Measurements from ENCODE around the gene BCL7C. TPM values are rescaled to one million over a fixed set of nuclear protein-coding genes. Genes with fewer than 3 reads are reported as not detected.

Gene BCL7C
- total and polyA plus RNA-seq, 3 donors from 2014 or later: 40.2 to 57.4 (median 49.6) TPM

GRCh38 chr16:30907064-30907463 lies 13.2 kb upstream of the BCL7C start:
- peaks cover 8% of the 10 kb centered on the region for H3K4me1 ChIP-seq
- intact Hi-C loops (cut with DNase I; ENCODE audit: low total_unique reads): no loop called here
- DNase-seq: no peak
- no peaks in the 10 kb centered on the region for H3K9me3 ChIP-seq
- H3K36me3 ChIP-seq (ENCODE audit: low read depth, missing control alignments): no peaks in the 10 kb centered on the region
- H3K27me3 ChIP-seq: no peaks in the 10 kb centered on the region
- no peak overlapping the region for H3K27ac ChIP-seq
- 85 to 91% methylated on average over 4 of the region's 4 CpGs for WGBS, 2 donors
- no peak overlapping the region for H3K4me3 ChIP-seq
- TF ChIP-seq CTCF (IDR thresholded peaks at IDR 0.05): no peak
- TF ChIP-seq POLR2A (IDR thresholded peaks at IDR 0.05): no peak

GRCh38 chr16:30904114-30904780 lies 10.4 kb upstream of the BCL7C start:
- Histone ChIP-seq H3K36me3 (ENCODE audit: low read depth, missing control alignments) (no peaks in the 10 kb centered on the region), H3K4me3 (no peak overlapping the region), H3K4me1 (peaks cover 16% of the 10 kb centered on the region), H3K27me3 (no peaks in the 10 kb centered on the region), H3K27ac (peak overlapping the region; percentile 3 to 11), H3K9me3 (no peaks in the 10 kb centered on the region)
- no peak for DNase-seq
- 68 to 86% methylated on average over 3 to 19 of the region's 19 CpGs for WGBS, 2 donors
- intact Hi-C loops (cut with DNase I; ENCODE audit: low total_unique reads): no loop called here
- TF ChIP-seq POLR2A (IDR thresholded peaks at IDR 0.05) (no peak), CTCF (IDR thresholded peaks at IDR 0.05) (no peak)

- no peaks in the 10 kb centered on the region for H3K9me3 ChIP-seq
- TF ChIP-seq CTCF (IDR thresholded peaks at IDR 0.05) (no peak), POLR2A (IDR thresholded peaks at IDR 0.05) (no peak)
- intact Hi-C loops (cut with DNase I; ENCODE audit: low total_unique reads): no loop called here
- no peak overlapping the region for H3K4me3 ChIP-seq
- 69 to 71% methylated on average over 4 of the region's 4 CpGs for WGBS, 2 donors
- H3K27ac ChIP-seq: peak overlapping the region; percentile 11 to 93
- DNase-seq: no peak
- peaks cover 16% of the 10 kb centered on the region for H3K4me1 ChIP-seq
- no peaks in the 10 kb centered on the region for H3K27me3 ChIP-seq
- no peaks in the 10 kb centered on the region for H3K36me3 ChIP-seq (ENCODE audit: low read depth, missing control alignments)
Measured at GRCh38 chr16:30903596-30903995, 9.7 kb upstream of the BCL7C start.

GRCh38 chr16:30903002-30903401 lies 9.1 kb upstream of the BCL7C start:
- 50 to 67% methylated on average over 4 of the region's 4 CpGs for WGBS, 2 donors
- Histone ChIP-seq H3K27me3 (no peaks in the 10 kb centered on the region), H3K9me3 (no peaks in the 10 kb centered on the region), H3K4me1 (peaks cover 16% of the 10 kb centered on the region), H3K27ac (peak overlapping the region in 1 of 2 donors; percentile 93), H3K36me3 (ENCODE audit: low read depth, missing control alignments) (no peaks in the 10 kb centered on the region), H3K4me3 (peak overlapping the region in 1 of 2 donors; percentile 68)
- intact Hi-C loops (cut with DNase I; ENCODE audit: low total_unique reads): no loop called here
- no peak for TF ChIP-seq CTCF (IDR thresholded peaks at IDR 0.05)
- TF ChIP-seq POLR2A (IDR thresholded peaks at IDR 0.05): no peak
- no peak for DNase-seq

All from testis (tissue), 3 donors.